ENCODE measurements around the gene POLRMT.

- TF ChIP-seq CTCF (IDR thresholded peaks at IDR 0.05) (no peak), POLR2A (IDR thresholded peaks at IDR 0.05) (no peak)
These were observed 41.2 kb upstream of the POLRMT start for GRCh38 chr19:674282-675151.
